GM04504 (cell line): ENCODE measurements around the gene NUAK1.

Experiments used
- DNase-seq: peaks from one replicate; pipeline ENCODE4 v3.0.0-alpha.2; 2012; ENCODE audit warnings: low read depth

The NUAK1 gene

DNA sequence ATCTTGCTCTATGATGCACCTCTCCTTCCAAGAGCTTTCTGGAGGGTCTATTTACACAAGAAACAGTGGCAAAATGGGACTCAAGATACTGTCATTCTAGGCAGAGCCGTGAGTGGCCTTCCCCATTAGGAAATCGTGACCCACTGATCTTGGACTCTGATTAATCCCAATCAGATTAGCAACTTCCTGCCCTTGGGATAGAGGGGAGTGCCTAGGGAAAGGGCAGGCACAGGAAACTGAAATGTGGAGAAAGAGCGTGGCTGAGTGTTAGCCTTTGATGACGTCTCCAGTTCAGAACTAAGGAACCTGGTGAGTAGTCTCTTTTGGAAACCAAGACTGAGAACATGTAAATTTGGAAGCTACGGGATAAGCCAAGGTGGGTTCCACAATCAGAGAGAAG lies 76.1 kb downstream of the NUAK1 start:
- no peak for DNase-seq

DNA sequence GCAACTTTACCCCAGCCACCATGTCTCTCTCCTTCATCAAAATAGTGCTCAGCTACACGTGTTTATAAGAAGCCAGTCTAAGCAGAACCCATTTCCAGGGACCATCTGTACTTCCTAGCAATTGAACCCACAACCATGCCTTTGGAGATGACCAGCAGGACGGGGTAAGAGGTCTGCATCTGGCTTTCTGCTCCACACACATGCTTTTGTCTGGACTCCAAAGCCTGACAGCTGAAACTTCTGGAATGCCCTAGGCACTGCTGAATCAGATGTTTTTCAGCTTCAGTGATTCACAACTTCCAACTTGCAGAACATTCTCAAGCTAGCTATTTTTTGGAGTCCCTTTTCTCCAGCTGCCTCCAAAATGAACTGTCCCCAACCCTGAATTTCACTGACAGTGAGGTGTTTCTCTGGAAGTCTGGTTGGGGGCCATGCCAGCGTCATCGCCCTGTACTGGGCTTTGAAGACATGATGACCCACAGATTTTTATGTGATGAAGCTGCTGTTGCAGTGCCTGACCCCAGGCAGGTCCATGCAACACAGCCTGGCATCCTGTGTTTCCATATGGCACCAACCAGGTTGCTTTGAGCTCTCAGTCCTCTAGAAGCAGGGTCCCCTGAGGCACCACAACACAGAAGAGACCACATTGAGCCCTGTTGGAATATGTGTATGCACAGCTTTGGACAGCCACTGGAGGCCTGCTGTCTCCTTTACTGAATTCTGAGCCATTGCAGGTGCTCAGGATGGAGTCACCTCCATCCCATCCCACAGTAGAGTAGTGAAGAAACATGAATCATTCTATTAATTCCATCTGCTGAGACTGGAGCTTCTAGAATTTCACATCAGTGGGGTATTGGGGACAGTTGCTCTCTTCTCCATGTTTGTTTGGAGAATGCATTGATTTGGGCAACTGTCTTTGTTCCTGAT lies 80.2 kb downstream of the NUAK1 start:
- peak; percentile 50 for DNase-seq

- no peak for DNase-seq
Observed at GRCh38 chr12:106054049-106054448, 84.7 kb downstream of the NUAK1 start.

- no peak for DNase-seq
Observed at GRCh38 chr12:106051853-106052531, 86.8 kb downstream of the NUAK1 start.

DNA sequence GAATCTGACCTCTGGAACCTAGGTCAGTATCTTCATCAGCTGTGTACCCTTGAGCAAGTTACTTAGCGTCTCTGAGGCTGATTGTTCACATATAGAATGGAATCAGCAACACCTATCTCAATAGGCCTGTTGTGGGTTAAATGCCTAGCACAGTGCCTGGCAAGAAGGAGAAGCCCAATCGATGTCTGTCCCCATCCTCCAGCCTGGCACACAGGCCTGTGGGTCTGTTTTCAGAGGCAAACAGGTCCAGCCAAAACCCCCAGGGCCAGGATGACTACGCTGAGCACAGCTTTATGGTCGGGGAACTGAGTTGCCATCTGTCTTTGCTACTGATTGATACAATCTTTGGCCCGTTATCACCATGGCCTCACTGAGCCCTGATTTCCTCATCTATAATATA lies 89.2 kb downstream of the NUAK1 start:
- no peak for DNase-seq

DNA sequence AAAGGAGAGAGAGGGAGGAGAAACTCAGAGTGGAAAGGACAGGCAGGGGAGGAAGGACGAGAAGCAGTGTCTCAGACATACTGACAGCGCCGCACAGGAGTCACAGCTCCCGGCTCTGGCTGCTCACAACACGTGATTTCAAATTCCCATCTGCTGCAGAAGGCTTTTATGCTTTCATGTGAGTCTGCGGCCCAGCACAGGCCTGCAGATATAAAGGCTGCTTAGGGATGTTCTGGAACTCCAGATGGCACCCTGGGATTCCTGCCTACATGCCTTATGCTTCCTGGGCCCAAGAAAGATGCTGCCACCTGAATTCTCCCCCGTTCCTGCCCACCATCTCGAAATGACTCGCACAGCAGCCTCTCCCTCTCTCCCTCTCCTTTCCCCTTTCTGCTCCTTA lies 89.6 kb downstream of the NUAK1 start:
- no peak for DNase-seq

GRCh38 chr12:106048676-106049075 lies 90.1 kb downstream of the NUAK1 start:
- DNase-seq = no peak

- DNase-seq = no peak
Observed at GRCh38 chr12:106048016-106048415, 90.7 kb downstream of the NUAK1 start.

DNA sequence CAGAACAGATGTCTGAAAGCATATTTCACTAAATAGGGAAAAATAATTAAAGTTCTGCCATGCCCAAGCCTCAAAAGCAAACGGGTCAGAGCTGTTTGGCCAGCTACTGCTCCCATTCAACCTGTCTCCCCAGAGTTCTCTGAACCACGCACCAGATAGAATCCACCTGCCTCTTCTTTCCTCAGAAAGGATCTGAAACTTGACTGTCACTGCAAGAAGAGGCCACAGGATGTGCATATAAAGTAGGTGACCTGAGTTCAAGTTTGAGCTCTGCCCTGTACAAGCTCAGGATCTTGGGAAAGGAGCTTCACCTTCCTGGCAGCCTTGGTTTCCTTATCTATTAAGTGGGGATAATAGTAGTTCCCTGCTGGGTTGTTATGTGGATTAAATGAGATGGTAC lies 91.8 kb downstream of the NUAK1 start:
- no peak for DNase-seq

- DNase-seq = no peak
Observed at GRCh38 chr12:106046301-106046846, 92.4 kb downstream of the NUAK1 start.

- no peak for DNase-seq
Observed at GRCh38 chr12:106045251-106045674, 93.5 kb downstream of the NUAK1 start.

DNA sequence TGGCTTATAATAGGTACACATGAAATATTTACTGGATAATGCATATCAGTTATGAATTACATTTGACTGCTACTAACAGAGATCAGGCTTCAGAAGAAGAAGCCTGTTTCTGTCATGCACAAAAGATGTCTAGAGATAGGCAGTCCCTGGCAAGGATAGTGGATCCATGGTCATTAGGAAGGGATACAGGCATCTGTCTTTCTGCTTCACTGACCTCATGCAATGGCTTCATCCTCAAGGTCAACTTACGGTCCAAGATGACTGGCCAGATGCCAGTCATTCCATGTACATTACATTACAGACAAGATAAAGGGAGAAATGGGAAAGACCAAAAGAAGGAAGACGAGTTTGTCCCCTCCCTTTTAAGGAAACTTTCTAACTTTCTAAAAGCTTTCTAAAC lies 94.0 kb downstream of the NUAK1 start:
- DNase-seq = no peak

DNA sequence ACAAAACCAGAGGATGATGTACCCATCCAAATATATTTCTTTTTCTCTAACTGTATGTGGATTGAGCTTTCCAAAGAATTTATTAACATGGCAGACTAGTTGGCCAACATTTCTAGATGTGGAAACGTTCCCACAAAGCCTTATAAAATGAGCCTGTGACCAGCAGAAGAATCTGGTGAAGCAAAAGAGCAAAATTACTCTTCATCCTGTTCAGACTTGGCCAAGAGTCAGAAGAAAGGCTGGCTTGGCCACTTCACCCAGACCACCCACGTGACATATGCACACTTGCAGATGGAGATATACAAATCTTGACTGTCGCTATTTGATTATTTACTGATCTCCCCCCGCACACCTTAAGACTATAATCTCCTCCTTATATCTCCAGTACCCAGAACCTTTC lies 96.7 kb downstream of the NUAK1 start:
- DNase-seq = no peak

DNA sequence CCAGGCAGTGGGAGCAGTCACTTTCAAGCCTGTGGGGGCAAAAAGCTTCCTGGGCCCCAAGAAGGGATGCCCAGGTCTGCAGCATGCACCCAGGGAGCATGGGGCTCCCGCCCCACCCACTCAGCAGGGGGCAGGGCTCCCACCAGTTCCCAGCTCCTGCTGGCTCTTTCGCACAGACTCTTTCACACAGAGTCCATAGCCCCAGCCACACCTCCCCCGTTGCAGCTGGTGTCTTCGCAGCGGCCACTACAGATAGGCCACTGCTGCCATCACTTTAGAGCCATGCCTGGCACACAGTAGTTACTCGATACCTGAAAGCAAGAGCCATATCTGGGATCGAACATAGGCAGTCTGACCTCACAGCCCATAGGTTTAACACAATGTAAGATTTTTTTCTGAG lies 98.2 kb downstream of the NUAK1 start:
- DNase-seq = no peak

DNA sequence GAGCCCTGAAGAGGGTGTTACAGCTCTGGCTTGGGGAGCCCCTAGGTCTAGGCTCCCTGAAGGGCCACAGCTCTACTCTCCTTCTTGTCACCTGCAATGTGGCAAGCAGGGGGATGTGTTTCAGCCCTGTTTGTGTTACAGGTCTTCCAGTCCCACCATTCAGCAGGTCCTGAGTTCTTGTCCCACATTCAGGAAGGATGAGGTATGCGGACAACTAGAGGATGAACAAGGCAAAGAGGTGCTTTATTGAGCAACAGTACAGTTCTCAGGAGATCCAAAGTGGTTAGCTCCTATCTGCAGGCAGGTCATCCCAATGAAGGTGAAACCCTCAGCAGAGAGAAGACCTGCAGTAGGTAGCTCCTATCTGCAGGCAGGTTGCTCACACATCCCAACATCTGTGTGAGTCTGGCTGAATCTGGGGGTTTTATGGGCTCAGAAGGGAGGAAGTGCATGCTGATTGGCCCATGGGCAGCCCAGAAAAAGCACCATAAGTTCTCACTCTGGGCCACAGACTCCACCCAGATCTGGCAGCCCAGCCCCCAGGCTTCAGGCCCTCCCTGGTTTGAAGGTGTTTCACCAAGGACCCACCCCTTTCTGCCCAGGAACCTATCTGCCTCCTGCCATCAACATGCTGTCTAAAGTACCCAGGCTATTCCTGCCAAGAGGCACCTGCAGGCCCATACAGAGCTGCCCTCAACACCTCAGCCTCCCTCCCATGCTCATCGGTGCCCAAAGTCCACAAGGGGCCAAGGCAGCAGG lies 98.9 kb downstream of the NUAK1 start:
- DNase-seq = no peak

- DNase-seq = no peak
Observed at GRCh38 chr12:106039242-106039641, 99.5 kb downstream of the NUAK1 start.

- no peak for DNase-seq
Observed at GRCh38 chr12:106037524-106038298, 101.0 kb downstream of the NUAK1 start.

- no peak for DNase-seq
Observed at GRCh38 chr12:106035421-106035820, 103.3 kb downstream of the NUAK1 start.

DNA sequence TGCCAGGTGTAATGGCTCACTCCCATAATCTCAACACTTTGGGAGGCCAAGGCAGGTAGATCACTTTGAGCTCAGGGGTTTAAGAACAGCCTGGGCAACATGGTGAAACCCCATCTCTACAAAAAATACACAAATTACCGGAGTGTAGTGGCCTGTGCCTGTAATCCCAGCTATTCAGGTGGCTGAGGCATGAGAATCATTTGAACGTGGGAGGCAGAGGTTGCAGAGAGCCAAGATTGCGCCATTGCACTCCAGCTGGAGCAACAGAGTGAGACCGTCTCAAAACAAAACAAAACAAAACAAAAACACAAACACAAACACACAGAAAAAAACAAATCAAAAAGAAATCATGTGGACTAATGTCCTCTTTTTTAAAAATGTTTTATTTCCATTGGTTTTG lies 104.4 kb downstream of the NUAK1 start:
- DNase-seq = no peak

DNA sequence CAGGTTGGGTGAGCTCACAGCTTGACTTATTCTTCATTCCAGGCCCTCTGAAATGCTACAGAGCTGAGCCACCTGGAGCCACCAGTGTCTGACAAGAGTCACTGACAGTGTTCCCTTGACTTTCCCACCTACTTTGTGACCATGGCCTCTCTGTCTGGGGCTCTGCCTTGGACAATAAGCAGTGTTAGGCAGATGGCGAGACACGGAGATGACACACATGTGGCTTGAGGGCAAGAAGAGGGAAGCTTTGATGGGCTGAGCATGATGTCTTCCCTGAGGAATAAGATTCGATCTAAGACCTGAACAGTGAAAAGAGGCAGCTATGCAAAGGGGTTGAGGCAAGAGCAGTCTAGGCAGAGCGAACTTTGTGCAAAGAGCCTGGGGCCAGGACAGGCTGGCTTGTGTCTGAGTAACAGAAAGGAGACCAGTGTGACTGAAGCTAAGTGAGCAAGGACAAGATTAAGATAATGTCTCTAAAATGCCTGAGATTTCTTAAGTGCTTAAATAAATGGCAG lies 105.5 kb downstream of the NUAK1 start:
- no peak for DNase-seq

DNA sequence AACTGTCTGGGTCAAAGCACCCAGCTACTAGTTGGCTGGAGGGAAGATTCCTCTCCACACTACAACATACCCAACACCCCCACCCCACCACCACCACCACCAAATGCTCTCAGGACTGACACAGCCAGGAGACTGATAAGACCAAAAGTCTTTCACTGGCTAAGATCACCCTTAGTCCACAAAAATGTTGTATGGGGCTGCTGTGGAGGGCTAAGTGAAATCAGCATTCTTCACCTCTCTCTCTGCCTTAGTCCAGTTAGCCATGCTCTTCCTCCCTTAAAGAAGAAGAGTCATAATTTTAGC lies 106.2 kb downstream of the NUAK1 start:
- DNase-seq = no peak
